ENCODE measurements around the gene RHBDD3. TPM values are rescaled to one million over a fixed set of nuclear protein-coding genes. Genes with fewer than 3 reads are reported as not detected.

Gene RHBDD3
- total RNA-seq, 1 donor from 2014 or later, result 35.6 TPM

- no peaks in the 10 kb centered on the region for H3K27me3 ChIP-seq (ENCODE audit: insufficient read depth, low read length)
- H2AFZ ChIP-seq (ENCODE audit: low read depth, low read length), result no peak overlapping the region
- peaks cover 43% of the 10 kb centered on the region for H3K4me1 Mint-ChIP-seq (ENCODE audit: low read depth, unreplicated experiment)
- peak overlapping the region; percentile 100 for H3K9ac ChIP-seq (ENCODE audit: low read length)
- no peak for DNase-seq (ENCODE audit: low read depth)
- peak overlapping the region; percentile 89 for H3K4me2 ChIP-seq (ENCODE audit: low read length)
- peak overlapping the region; percentile 98 for H3K4me3 ChIP-seq (ENCODE audit: insufficient read depth, low read depth, low read length)
- peaks cover 58% of the 10 kb centered on the region for H4K20me1 ChIP-seq (ENCODE audit: insufficient read depth, low read length)
- FAIRE-seq, result no peak
- H3K79me2 ChIP-seq (ENCODE audit: insufficient read depth, low read length), result peaks cover 86% of the 10 kb centered on the region
- H3K27ac Mint-ChIP-seq (ENCODE audit: unreplicated experiment), result peak overlapping the region; percentile 96
- TF ChIP-seq EZH2 (IDR thresholded peaks at IDR 0.05; ENCODE audit: insufficient read depth, low read length) (no peak), CTCF (IDR thresholded peaks at IDR 0.05; ENCODE audit: insufficient read depth, low read depth, low read length) (no peak)
- H3K4me1 ChIP-seq (ENCODE audit: insufficient read depth, low read length), result peaks cover 38% of the 10 kb centered on the region
- H3K27ac ChIP-seq (ENCODE audit: low read depth, low read length), result peak overlapping the region; percentile 100
- H3K36me3 Mint-ChIP-seq (ENCODE audit: low read depth, unreplicated experiment), result peaks cover 10% of the 10 kb centered on the region
- H3K27me3 Mint-ChIP-seq (ENCODE audit: low read depth, unreplicated experiment), result no peaks in the 10 kb centered on the region
- no peaks in the 10 kb centered on the region for H3K9me3 Mint-ChIP-seq (ENCODE audit: unreplicated experiment)
- peaks cover 35% of the 10 kb centered on the region for H3K36me3 ChIP-seq (ENCODE audit: insufficient read depth, low read length)
- H3K4me3 Mint-ChIP-seq (ENCODE audit: unreplicated experiment), result peak overlapping the region; percentile 95
- H3K9me3 ChIP-seq (ENCODE audit: insufficient read depth, low read depth, low read length), result no peaks in the 10 kb centered on the region
Measured at GRCh38 chr22:29269230-29269604, 1.4 kb upstream of the RHBDD3 start.

- H3K27ac ChIP-seq (ENCODE audit: low read depth, low read length), result peak overlapping the region; percentile 100
- no peaks in the 10 kb centered on the region for H3K9me3 ChIP-seq (ENCODE audit: insufficient read depth, low read depth, low read length)
- no peaks in the 10 kb centered on the region for H3K27me3 Mint-ChIP-seq (ENCODE audit: low read depth, unreplicated experiment)
- TF ChIP-seq EZH2 (IDR thresholded peaks at IDR 0.05; ENCODE audit: insufficient read depth, low read length), result no peak
- H3K9ac ChIP-seq (ENCODE audit: low read length), result peak overlapping the region; percentile 100
- no peaks in the 10 kb centered on the region for H3K9me3 Mint-ChIP-seq (ENCODE audit: unreplicated experiment)
- peak overlapping the region; percentile 99 for H3K27ac Mint-ChIP-seq (ENCODE audit: unreplicated experiment)
- H3K36me3 Mint-ChIP-seq (ENCODE audit: low read depth, unreplicated experiment), result peaks cover 8% of the 10 kb centered on the region
- H2AFZ ChIP-seq (ENCODE audit: low read depth, low read length), result peak overlapping the region; percentile 99
- H3K4me3 ChIP-seq (ENCODE audit: insufficient read depth, low read depth, low read length), result peak overlapping the region; percentile 98
- H3K4me1 Mint-ChIP-seq (ENCODE audit: low read depth, unreplicated experiment), result peaks cover 41% of the 10 kb centered on the region
- H4K20me1 ChIP-seq (ENCODE audit: insufficient read depth, low read length), result peaks cover 52% of the 10 kb centered on the region
- DNase-seq (ENCODE audit: low read depth) (peak; percentile 47), FAIRE-seq (no peak)
- peaks cover 80% of the 10 kb centered on the region for H3K79me2 ChIP-seq (ENCODE audit: insufficient read depth, low read length)
- peaks cover 38% of the 10 kb centered on the region for H3K4me1 ChIP-seq (ENCODE audit: insufficient read depth, low read length)
- H3K36me3 ChIP-seq (ENCODE audit: insufficient read depth, low read length), result peaks cover 29% of the 10 kb centered on the region
- H3K4me3 Mint-ChIP-seq (ENCODE audit: unreplicated experiment), result peak overlapping the region; percentile 95
- no peaks in the 10 kb centered on the region for H3K27me3 ChIP-seq (ENCODE audit: insufficient read depth, low read length)
- H3K4me2 ChIP-seq (ENCODE audit: low read length), result peak overlapping the region; percentile 89
Measured at GRCh38 chr22:29268511-29269229, 889 bp upstream of the RHBDD3 start.

- no peaks in the 10 kb centered on the region for H3K27me3 Mint-ChIP-seq (ENCODE audit: low read depth, unreplicated experiment)
- no peak for FAIRE-seq
Measured at GRCh38 chr22:29267462-29267857, 321 bp downstream of the RHBDD3 start.

More at GRCh38 chr22:29267462-29267857, 321 bp downstream of the RHBDD3 start:
- peak overlapping the region; percentile 99 for H3K27ac Mint-ChIP-seq (ENCODE audit: unreplicated experiment)
- peaks cover 38% of the 10 kb centered on the region for H3K4me1 ChIP-seq (ENCODE audit: insufficient read depth, low read length)
- H4K20me1 ChIP-seq (ENCODE audit: insufficient read depth, low read length), result peaks cover 40% of the 10 kb centered on the region
- peaks cover 30% of the 10 kb centered on the region for H3K4me1 Mint-ChIP-seq (ENCODE audit: low read depth, unreplicated experiment)
- H3K27me3 ChIP-seq (ENCODE audit: insufficient read depth, low read length), result no peaks in the 10 kb centered on the region
- H3K36me3 Mint-ChIP-seq (ENCODE audit: low read depth, unreplicated experiment), result peaks cover 8% of the 10 kb centered on the region
- H3K9me3 ChIP-seq (ENCODE audit: insufficient read depth, low read depth, low read length), result no peaks in the 10 kb centered on the region
- no peak for TF ChIP-seq CTCF (IDR thresholded peaks at IDR 0.05; ENCODE audit: insufficient read depth, low read depth, low read length)
- no peak for TF ChIP-seq EZH2 (IDR thresholded peaks at IDR 0.05; ENCODE audit: insufficient read depth, low read length)
- peak overlapping the region; percentile 100 for H3K9ac ChIP-seq (ENCODE audit: low read length)
- peaks cover 68% of the 10 kb centered on the region for H3K79me2 ChIP-seq (ENCODE audit: insufficient read depth, low read length)
- H3K4me2 ChIP-seq (ENCODE audit: low read length), result peak overlapping the region; percentile 89
- H2AFZ ChIP-seq (ENCODE audit: low read depth, low read length), result peak overlapping the region; percentile 99
- H3K27ac ChIP-seq (ENCODE audit: low read depth, low read length), result peak overlapping the region; percentile 100
- no peak for DNase-seq (ENCODE audit: low read depth)
- H3K36me3 ChIP-seq (ENCODE audit: insufficient read depth, low read length), result peaks cover 17% of the 10 kb centered on the region
- peak overlapping the region; percentile 95 for H3K4me3 Mint-ChIP-seq (ENCODE audit: unreplicated experiment)
- peak overlapping the region; percentile 98 for H3K4me3 ChIP-seq (ENCODE audit: insufficient read depth, low read depth, low read length)
- no peaks in the 10 kb centered on the region for H3K9me3 Mint-ChIP-seq (ENCODE audit: unreplicated experiment)
